Tibial nerve (tissue), 4 donors: Measurements from ENCODE around the gene IL36A.

Source experiments
- CTCF ChIP-seq, 5 experiments: fragments of 200-600 bp in 3 of 5; fragments of 450-650 bp in 2 of 5; sonication (generic) in 3 of 5; IDR thresholded peaks; one replicate each; pipeline ENCODE4 v1.5.1; 2016 to 2019; ENCODE audit warnings: antibody characterized with exemption in 5 of 5, mild to moderate bottlenecking in 3 of 5, moderate library complexity in 2 of 5
- EP300 ChIP-seq, 2 donors: sonication (generic); formaldehyde crosslinking; IDR thresholded peaks; one replicate each; pipeline ENCODE4 v1.6.1; 2017; ENCODE audit warnings: antibody characterized with exemption in 2 of 2, mild to moderate bottlenecking in 1 of 2
- POLR2A ChIP-seq, 2 donors: fragments of 450-650 bp; IDR thresholded peaks; one replicate each; pipeline ENCODE4 v1.6.1; 2017; ENCODE audit warnings: antibody characterized with exemption in 2 of 2, mild to moderate bottlenecking in 2 of 2, moderate library complexity in 2 of 2

DNA sequence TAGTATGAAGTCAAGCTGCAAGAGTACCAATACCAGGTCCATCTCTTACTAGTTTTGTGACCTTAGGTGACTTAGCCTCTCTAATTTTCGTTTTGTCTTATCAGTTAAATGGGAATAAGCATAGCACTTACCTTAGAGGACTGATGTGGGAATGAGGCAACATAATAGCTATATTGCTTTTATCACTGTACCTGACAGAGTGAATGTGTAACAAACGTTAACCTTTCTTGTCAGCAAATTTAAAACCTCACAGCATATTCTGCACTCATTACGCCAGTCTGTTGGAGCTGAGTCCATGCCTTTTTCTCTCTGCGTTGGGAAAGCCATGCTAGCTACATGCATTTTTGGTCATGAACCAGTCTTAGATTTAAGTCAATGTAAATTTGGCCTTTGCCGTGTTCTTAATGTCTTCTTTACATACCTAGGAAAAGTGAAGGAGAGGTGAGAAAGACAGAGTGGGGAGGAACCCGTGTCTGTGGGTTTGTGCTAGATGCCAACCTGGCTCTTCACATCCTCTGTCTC, 47.2 kb downstream of the IL36A start, which contains the start of gene IL36B:
- TF ChIP-seq CTCF (IDR thresholded peaks at IDR 0.05) (no peak), POLR2A (IDR thresholded peaks at IDR 0.05) (no peak), EP300 (IDR thresholded peaks at IDR 0.05) (no peak)
